Activated gamma-delta T cell (primary cell): ENCODE results near the gene TGFB1I1.
"Not testable (repeated sequence)": the region's sequence is repeated elsewhere in the genome, so short reads cannot be mapped to it uniquely, and the experiment has no call there.

Experiments used
- DNase-seq: peaks from one replicate; lab custom pipeline; 2025; lab: John Stamatoyannopoulos, UW

The TGFB1I1 gene

DNA sequence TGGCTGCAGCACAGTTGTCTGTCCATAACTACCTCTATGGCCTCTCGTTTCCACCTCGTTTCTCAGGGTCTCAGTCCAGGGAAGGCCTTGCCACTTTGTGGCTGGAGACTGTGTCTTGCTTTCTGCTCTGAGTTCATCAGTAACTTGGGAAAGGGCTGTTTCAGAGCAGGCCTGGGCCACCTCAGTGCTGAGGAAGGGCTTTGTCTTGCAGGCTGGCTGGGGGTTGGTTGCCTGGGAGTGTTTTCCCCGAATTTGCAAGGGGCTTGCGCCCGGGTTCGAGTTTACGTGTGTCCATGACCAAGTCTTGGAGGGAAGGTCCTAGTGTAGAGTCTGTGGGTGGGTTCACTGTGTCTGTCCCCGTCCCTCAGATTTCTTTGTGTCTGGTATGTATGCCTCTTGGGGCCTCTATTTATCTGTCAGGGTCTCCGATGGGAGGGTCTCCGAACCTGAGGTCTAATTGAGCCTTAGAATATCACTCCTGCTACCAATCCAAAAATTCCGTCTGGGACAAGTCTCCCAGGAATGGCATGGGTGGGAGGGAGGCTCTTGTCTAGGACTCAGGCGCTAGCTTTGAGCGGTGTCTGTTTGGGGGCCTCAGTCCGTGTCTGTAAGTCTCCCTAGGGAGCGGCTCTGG, 594 bp upstream of the TGFB1I1 start:
- DNase-seq, result no peak

DNA sequence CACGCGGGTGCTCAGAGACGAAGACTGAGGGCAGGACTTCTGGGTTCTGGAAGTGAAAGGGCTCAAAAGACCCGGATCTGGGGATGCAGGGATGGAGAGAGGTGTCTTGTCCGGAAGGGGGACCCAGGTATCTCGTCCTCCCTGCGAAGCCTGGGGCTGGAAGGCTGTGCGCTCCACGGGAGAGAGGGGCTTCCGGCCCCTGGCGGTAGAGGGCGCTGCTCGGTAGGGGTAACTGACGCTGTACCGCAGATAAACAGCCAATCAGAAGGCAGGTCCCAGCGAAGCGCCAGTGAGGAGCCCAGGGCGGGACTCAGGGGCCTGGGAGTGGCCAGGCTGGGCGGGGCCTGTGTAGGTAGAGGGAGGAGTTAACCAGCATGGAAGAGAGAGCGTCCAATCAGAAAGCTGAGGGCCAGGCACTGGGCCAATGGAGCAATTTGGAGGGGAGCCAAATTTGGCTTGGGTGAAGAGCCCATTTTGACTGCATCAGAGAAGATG, 804 bp downstream of the TGFB1I1 start:
- DNase-seq, result no peak

DNA sequence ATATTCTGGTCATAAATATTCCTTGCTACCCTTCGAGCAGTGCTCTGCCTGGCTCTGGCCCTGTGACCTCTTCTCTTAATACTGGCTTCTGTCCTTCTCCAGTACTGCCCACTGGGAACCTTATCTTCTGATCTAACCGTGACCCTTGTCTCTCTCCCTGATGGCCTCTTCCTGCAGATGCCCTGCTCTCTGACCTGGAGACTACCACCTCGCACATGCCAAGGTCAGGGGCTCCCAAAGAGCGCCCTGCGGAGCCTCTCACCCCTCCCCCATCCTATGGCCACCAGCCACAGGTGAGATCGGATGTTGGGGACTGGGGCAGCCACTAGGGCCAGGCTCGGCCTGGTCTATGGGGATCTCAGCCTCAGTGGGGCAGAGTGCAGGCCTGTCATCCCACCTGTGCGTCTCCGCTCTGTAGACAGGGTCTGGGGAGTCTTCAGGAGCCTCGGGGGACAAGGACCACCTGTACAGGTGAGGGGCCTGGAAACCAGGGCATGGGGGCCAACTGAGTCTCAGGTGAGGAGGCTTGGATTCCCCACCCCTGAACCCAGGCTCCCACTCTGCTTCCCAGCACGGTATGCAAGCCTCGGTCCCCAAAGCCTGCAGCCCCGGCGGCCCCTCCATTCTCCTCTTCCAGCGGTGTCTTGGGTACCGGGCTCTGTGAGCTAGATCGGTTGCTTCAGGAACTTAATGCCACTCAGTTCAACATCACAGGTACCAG, 1.5 kb downstream of the TGFB1I1 start:
- DNase-seq, result no peak

DNA sequence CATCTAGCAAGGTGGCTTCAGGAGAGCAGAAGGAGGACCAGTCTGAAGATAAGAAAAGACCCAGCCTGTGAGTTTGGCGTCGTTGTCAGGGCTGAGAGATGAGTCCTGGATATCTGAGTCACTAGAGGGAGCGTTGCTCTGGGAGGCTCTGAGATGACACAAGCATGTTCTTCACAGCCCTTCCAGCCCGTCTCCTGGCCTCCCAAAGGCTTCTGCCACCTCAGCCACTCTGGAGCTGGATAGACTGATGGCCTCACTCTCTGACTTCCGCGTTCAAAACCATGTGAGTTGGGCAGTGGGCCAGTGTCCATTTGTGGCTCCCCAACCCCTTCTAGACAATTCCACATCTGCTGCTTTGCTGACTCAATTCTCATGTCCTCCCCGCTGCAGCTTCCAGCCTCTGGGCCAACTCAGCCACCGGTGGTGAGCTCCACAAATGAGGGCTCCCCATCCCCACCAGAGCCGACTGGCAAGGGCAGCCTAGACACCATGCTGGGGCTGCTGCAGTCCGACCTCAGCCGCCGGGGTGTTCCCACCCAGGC, 2.3 kb downstream of the TGFB1I1 start:
- no peak for DNase-seq

DNA sequence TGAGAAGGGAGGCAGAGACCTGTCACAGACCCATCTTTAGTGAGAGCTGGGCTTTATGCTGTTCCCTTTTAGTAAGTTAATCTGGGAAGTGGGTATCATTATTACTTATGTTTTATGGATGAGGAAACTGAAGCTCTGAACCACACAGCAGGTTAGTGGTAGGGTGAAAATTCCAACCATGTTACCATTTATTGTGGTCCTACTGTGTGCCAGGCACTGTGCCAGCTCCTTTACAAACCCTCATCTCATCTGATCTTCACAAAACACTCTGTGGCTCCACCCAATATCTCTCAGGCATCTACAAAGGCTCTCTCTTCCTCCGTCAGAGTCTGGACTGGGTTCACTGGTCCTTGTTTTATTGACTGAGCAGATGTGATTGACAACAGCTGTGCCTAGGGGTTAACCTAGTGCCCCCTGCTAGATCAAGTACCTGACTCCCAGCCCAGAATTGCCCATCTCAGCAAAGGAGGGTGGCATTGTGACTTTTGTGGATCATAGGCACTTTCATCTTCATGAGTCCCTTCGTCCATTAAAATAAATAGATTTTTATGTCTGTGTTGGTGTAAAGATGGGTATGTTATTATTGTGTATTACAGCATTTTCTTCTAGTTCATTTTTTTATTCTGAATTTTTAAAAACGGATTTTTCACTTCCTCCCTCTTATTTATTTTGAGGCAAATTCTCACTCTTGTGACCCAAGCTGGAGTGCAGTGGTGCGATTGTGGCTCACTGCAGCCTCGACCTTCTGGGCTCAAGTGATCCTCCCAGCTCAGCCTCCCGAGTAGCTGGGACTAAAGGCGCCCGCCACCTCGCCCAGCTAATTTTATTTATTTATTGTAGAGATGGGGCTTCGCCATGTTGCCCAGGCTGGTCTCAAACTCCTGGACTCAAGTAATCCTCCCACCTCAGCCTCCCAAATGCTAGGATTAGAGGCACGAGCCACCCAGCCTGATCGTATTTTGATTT, 3.1 kb downstream of the TGFB1I1 start:
- DNase-seq, result no peak

DNA sequence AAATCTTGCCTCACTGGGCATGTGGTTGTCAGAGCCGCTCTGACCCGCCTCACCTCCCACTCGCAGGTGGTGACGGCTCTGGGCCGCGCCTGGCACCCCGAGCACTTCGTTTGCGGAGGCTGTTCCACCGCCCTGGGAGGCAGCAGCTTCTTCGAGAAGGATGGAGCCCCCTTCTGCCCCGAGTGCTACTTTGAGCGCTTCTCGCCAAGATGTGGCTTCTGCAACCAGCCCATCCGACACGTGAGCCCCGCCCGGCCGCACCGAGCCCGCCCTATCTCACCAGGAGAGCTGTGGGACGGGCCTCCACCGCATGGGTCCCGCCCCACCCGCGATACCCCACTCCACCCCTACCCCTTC, 4.0 kb downstream of the TGFB1I1 start:
- DNase-seq, result no peak

DNA sequence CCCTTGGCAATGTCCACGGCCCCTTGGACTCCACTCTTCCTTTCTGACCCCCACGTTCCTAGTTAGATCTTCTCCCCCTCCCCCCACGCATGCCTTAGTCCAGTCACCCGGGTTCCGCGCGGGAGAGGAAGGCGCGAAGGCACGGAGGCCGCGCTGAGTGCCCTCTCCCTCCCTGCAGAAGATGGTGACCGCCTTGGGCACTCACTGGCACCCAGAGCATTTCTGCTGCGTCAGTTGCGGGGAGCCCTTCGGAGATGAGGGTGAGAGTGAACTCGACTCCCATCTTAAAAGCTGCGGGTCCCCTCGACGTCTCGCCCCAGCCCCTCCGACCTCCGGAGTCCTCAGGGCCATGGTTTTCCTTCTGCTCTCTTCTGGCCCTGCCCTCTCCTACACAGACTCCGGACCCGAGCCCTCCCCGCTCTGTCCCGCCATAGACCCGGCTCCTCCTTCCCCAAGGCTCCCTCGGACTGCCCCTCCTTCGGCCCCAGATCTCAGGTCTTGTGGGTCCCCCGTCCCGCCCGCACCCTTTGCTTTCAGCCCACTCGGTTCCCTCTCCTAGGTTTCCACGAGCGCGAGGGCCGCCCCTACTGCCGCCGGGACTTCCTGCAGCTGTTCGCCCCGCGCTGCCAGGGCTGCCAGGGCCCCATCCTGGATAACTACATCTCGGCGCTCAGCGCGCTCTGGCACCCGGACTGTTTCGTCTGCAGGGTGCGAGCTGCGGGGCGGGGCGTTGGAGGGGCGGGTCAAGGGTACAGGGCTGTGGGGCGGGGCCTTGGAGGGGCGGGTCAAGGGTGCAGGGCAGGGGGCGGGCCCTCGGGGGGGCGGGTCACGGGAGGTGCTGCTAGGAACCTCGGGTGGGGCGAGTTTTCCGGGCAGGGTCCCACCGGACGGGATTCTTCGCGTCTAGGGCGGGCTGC, 4.6 kb downstream of the TGFB1I1 start:
- DNase-seq, result peak; percentile 71

DNA sequence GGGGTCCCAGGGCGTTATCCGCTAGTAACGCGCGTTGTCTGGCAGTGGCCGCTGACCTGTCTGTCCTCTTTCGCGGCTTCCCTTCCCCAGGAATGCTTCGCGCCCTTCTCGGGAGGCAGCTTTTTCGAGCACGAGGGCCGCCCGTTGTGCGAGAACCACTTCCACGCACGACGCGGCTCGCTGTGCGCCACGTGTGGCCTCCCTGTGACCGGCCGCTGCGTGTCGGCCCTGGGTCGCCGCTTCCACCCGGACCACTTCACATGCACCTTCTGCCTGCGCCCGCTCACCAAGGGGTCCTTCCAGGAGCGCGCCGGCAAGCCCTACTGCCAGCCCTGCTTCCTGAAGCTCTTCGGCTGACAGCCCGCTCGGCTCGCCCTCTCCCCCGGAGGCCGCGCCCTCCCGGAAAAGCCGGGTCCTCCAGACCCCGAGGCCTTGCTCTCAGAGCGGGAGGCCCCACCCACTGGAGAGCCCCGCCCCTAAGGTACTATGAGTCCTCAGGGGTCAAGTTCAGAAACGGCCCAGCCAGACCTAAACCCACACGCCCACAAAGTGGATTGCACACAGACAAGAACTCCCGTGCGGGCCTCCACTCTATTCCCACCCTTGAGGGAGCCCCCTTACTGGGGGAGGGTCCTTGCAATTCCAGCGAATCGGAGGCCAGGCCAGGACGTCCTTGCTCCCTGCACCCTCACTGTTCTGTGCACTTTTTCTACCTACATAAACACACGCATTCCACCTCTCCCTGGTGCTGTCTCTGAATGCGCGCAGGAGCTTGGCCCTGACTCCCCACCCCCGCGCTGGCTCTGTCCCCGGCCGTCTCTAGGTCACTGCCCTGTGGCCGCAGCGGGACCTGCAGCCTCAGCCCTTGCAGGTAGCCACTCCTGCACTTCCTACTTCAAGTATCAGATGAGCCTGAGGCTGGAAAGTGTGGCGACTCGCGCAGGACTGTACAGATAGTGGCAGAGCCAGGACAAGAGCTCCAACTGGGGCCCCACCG, 5.6 kb downstream of the TGFB1I1 start:
- no peak for DNase-seq

DNA sequence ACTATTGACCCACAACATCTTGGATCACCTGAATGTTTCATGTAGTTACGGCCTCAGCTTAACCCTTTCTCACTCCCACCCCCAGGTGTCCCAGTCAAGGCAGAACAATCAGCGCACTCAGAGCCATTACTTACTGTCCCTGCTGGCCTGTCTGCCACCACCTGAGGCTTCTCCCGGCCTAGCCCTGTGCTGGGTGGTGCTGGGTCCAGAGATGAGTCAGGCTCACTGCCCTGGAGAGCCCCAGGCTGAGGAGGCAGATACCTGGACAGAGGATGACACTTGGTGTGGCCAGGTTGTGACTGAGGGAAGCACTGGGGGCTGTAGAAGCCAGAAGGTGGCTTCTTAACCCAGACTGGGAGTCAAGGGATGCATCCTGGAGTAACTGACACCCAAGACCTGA, 7.0 kb downstream of the TGFB1I1 start:
- no peak for DNase-seq

DNA sequence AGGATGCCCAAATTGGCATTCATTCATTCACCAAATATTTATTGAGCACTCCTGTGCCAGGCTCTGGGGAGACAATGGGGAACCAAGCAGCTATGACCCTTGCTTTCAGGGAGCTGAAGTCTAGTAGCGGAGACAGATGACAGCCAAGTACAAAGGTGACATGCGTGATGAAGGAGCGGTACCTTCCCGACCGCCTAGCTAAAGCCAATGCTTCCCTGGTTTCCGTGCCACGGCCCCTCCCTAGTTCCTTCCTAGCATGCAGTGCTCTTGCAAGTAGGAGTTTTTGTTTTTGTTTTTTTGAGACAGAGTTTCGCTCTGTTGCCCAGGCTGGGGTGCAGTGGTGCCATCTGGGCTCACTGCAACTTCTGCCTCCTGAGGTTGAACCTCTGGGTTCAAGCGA, 7.8 kb downstream of the TGFB1I1 start:
- no peak for DNase-seq

DNA sequence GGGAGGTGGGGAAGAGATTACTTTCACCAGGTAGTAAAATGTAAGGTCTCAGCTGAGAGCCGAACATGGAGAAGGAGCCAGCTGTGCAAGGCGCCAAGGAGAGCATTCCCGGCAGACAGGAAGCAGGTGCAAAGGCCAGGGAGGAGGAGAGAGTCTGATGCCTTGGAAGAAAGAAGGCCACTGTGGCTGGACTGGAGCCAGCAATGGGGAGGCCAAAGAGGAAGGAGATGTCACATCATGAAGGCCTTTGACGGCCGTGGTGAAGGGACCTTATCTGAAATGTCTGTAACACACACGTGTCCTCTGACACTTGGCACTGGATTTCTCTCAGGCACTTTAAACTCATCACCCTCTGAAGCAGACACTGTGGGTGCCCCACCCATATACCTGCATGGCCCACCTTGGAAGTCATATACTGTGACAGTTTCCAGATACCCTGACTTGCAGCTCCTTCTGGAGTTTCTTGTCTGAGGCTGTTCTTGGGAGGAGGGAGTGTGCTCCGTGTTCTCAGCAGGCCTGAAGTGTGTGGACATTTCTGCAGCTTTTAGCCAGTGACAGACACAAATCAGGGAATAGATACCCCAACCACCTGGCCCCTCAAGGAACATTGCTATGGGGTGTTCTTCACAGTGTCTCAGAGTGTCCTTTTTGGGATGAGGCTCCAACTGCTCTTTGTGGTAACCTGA, 9.0 kb downstream of the TGFB1I1 start:
- DNase-seq, result no peak

DNA sequence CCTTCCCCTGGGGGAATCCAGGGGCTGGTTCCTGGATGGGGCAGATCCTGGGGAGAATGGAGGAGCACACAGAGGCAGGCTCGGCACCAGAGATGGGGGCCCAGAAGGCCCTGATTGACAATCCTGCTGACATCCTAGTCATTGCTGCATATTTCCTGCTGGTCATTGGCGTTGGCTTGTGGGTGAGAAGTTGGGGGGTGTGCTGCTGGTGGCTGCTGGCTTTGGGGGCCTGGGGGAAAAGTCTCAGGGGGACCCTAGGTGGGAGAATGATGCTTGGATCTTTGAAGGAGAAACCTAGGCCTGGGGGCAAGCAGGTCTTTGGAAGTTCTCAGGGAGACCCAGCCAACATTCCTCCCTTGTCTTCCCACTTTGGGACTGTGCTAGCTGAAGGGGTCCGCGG, 11.1 kb downstream of the TGFB1I1 start, which contains the start of gene SLC5A2:
SLC5A2 (plus strand) TSS at position 43 of the 400 bp plus-strand sequence; CDS start at position 57, 14 bp downstream.
- DNase-seq, result no peak

DNA sequence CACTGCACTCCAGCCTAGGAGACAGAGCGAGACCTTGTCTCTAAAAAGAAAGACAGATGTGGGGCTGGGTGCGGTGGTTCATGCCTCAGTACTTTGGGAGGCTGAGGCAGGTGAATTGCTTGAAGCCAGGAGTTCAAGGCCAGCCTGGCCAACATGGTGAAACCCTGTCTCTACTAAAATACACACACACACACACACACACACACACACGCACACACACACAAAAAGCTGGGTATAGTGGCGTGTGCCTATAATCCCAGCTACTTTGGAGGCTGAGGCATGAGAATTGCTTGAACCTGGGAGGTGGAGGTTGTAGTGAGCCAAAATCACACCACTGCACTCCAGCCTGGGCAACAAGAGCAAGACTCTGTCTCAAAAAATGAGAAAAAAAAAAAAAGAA, 12.1 kb downstream of the TGFB1I1 start:
- not testable (repeated sequence) for DNase-seq

DNA sequence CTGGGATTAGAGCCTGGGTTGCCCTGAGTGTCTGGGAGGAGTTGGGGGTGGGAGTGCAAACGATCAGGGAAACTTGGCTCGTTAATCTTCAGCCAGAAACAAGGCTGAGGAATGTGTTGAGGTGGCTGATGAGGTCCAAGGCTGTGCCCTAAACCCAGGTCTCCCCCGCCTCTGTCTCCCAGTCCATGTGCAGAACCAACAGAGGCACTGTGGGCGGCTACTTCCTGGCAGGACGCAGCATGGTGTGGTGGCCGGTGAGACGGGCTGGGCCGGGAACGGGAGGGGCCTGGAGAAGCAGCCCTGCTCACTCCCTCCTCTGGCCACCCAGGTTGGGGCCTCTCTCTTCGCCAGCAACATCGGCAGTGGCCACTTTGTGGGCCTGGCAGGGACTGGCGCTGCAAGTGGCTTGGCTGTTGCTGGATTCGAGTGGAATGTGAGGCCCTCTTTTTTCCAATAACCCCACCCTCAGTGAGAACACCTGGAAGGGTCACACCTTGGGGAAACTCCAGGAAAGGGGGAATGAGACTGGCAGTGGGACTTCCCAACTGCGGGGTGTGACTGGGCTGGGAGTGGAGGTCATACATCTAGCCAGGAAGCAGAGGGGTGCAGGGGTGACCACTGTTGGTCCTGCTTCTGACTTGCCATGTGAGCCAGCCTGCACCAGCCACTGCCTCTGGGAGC, 12.7 kb downstream of the TGFB1I1 start:
- no peak for DNase-seq

DNA sequence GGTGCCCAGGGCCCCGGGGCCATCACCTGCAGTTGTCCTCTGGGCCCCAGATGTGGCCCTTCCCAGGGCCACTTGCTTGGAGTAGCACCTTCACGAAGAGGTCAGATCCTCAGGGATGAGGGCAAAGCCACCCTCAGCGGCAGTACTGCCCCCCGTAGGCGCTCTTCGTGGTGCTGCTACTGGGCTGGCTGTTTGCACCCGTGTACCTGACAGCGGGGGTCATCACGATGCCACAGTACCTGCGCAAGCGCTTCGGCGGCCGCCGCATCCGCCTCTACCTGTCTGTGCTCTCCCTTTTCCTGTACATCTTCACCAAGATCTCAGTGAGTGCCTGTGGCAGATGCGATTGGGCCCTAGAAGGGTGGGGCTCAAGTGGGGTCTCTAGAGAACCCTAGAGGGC, 13.6 kb downstream of the TGFB1I1 start:
- DNase-seq, result no peak

DNA sequence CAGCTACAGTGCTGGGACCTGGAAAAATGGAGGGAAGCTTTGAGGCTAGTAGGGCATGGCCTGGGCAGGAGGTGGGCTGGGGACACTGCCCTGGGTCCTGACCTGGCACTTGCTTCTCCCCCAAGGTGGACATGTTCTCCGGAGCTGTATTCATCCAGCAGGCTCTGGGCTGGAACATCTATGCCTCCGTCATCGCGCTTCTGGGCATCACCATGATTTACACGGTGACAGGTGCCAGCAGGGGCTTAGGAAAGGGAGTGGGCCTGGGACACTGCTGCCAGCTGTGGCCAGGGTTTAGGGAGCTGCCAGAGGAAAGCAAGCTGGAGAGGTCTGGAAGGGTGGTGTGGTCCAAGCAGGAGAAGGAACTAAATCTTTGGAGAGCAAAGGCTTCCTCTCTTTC, 14.1 kb downstream of the TGFB1I1 start:
- no peak for DNase-seq

DNA sequence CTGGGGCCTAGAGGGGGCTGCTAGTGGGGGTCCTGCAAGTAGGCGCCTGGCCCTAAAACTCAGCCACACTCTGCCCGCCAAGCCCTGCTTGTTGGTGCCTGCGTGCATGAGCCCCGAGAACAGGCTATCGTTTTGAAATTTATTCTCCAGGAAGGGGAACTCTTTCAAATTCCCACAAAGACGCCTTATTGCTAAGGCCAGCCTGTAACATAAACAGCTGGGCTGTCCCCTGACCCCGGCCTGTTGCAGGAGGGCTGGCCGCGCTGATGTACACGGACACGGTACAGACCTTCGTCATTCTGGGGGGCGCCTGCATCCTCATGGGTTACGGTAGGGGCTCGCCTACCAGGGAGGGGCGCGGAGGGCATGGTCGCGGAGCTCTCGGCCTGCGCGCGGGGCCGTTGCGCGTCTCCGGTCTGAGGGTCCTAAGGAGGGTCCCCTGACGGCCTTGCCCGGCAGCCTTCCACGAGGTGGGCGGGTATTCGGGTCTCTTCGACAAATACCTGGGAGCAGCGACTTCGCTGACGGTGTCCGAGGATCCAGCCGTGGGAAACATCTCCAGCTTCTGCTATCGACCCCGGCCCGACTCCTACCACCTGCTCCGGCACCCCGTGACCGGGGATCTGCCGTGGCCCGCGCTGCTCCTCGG, 15.2 kb downstream of the TGFB1I1 start:
- no peak for DNase-seq
